Iris pigment epithelial cell (primary cell): ENCODE measurements around the gene SLC25A53.
"Not testable (repeated sequence)": the region's sequence is repeated elsewhere in the genome, so short reads cannot be mapped to it uniquely, and the experiment has no call there.

Experiments used
- DNase-seq: peaks from one replicate; pipeline ENCODE4 v3.0.0-alpha.2; 2011; ENCODE audit warnings: low read depth

The SLC25A53 gene

GRCh38 chrX:104054956-104055355 is 101.9 kb downstream of the SLC25A53 start:
- not testable (repeated sequence) for DNase-seq
